Ovary (tissue), 9 donors: ENCODE measurements around the gene SOX18. TPM values are rescaled to one million over a fixed set of nuclear protein-coding genes. Genes with fewer than 3 reads are reported as not detected.
A peak's percentile ranks its signal among the peaks of the same experiment; 100 is the strongest.

ENCODE experiments used
- DNase-seq, 5 donors: peaks; one replicate each; pipeline ENCODE4 v3.0.0-alpha.2; 2019 to 2020
- H3K27ac ChIP-seq, 2 donors: fragments of 200-600 bp; one replicate each; pipeline versions ENCODE4 v1.5.1 to v1.8.0; 2019 to 2022
- H3K27me3 ChIP-seq: fragments of 200-600 bp; one replicate; pipeline ENCODE4 v1.8.0; 2022
- H3K36me3 ChIP-seq: fragments of 200-600 bp; sonication (generic); one replicate; pipeline ENCODE4 v1.5.1; 2019
- H3K4me1 ChIP-seq: one replicate; pipeline ENCODE4 v1.8.1; 2013; ENCODE audit warnings: mild to moderate bottlenecking, moderate library complexity; ENCODE audit not compliant: insufficient read depth
- H3K4me3 ChIP-seq: fragments of 200-600 bp; sonication (generic); one replicate; pipeline ENCODE4 v1.5.1; 2017
- H3K9me3 ChIP-seq, 2 donors: fragments of 200-600 bp in 1 of 2; sonication (generic) in 1 of 2; one replicate each; pipeline versions ENCODE4 v1.5.1 to v1.8.1; 2013 to 2019; ENCODE audit warnings: mild to moderate bottlenecking in 1 of 2, moderate library complexity in 1 of 2
- EP300 ChIP-seq: sonication (generic); formaldehyde crosslinking; IDR thresholded peaks from one replicate; pipeline ENCODE4 v1.6.1; 2017; ENCODE audit warnings: antibody characterized with exemption
- POLR2A ChIP-seq: fragments of 450-650 bp; IDR thresholded peaks from one replicate; pipeline ENCODE4 v1.6.1; 2017; ENCODE audit warnings: antibody characterized with exemption, mild to moderate bottlenecking, moderate library complexity
- WGBS, 3 donors: extraction: QIAGEN DNeasy Blood & Tissue Kit in 1 of 3; methylation state at CpG; one replicate each; pipeline versions ENCODE4 v1.1.5 to v1.1.7; 2013 to 2017; 5-methylcytosine and 5-hydroxymethylcytosine counted together
- intact Hi-C, 4 donors: fragments of 100-400 bp; cut with DNase I; formaldehyde crosslinking; loops; one replicate each; pipeline versions ENCODE4 v1.11.0 to v1.15.1; 2022 to 2023
- polyA plus RNA-seq, 2 donors: library from polyadenylated mRNA; stranded (reverse); fragments of 200-250 nt in 1 of 2; fragments of 350-450 nt in 1 of 2; fragmentation: Illumina TruSeq in 1 of 2; extraction: RNeasy Lipid Tissue Mini Kit (QIAGEN cat#74804) in 1 of 2; gene quantifications; one replicate each; pipeline ENCODE4 v1.2.3, GENCODE V29; 2013 to 2014
- total RNA-seq, 7 donors: library from RNA; depleted of rRNA in 2 of 7; stranded (reverse); fragments of >200 nt in 2 of 7; fragmentation: NEBNext Ultra II Directional in 3 of 7; extraction: Animal tissue kit (Norgen Biotek cat#: 25700) in 3 of 7; gene quantifications; one replicate each; pipeline versions ENCODE4 v1.1.0 to v1.2.4, GENCODE V29; 2016 to 2023
- TF ChIP-seq, protein P1 (sequence below), 3 donors: fragments of 450-650 bp in 2 of 3; fragments of 200-600 bp in 1 of 3; IDR thresholded peaks; one replicate each; pipeline versions ENCODE4 v1.5.1 to v1.8.0; 2016 to 2022; ENCODE audit warnings: antibody characterized with exemption in 3 of 3, mild to moderate bottlenecking in 1 of 3
- donor health status: DM: no; HTN: no; CAD: no; lungs with moderate emphysema.
- donor health status: DM: no; HTN: no; CAD: no.
- donor health status: Bipolar disorder and iron deficiency.
- donor health status: DM: yes; HTN: yes; CAD: no.
- donor health status: DM: no; HTN: no; CAD: no.
- donor health status: DM: yes; HTN: yes; CAD: no.

Gene SOX18
- total and polyA plus RNA-seq, 9 donors = 2.0 to 63.8 (median 12.8) TPM

- Histone ChIP-seq H3K4me1 (no peaks in the 10 kb centered on the region), H3K9me3 (no peaks in the 10 kb centered on the region), H3K36me3 (no peaks in the 10 kb centered on the region), H3K27me3 (no peaks in the 10 kb centered on the region), H3K4me3 (no peak overlapping the region), H3K27ac (no peak overlapping the region)
- no peak for DNase-seq
- intact Hi-C loops = no loop called here
- no peak for TF ChIP-seq POLR2A
- TF ChIP-seq EP300 = no peak
- TF ChIP-seq, protein P1, sequence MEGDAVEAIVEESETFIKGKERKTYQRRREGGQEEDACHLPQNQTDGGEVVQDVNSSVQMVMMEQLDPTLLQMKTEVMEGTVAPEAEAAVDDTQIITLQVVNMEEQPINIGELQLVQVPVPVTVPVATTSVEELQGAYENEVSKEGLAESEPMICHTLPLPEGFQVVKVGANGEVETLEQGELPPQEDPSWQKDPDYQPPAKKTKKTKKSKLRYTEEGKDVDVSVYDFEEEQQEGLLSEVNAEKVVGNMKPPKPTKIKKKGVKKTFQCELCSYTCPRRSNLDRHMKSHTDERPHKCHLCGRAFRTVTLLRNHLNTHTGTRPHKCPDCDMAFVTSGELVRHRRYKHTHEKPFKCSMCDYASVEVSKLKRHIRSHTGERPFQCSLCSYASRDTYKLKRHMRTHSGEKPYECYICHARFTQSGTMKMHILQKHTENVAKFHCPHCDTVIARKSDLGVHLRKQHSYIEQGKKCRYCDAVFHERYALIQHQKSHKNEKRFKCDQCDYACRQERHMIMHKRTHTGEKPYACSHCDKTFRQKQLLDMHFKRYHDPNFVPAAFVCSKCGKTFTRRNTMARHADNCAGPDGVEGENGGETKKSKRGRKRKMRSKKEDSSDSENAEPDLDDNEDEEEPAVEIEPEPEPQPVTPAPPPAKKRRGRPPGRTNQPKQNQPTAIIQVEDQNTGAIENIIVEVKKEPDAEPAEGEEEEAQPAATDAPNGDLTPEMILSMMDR (IDR thresholded peaks at IDR 0.05) = no peak
- WGBS, 3 donors = 7 to 10% (median 7%) methylated on average over 23 of the region's 23 CpGs
Observed at GRCh38 chr20:64084685-64085152, 35.3 kb upstream of the SOX18 start.

- TF ChIP-seq EP300 = no peak
- Histone ChIP-seq H3K27ac (no peak within 1 kb of the TSS), H3K9me3 (no peaks in the 10 kb centered on the region), H3K4me1 (no peaks in the 10 kb centered on the region), H3K4me3 (peak within 1 kb of the TSS; percentile 12), H3K36me3 (no peaks in the 10 kb centered on the region), H3K27me3 (no peaks in the 10 kb centered on the region)
- 2 to 3% (median 2%) methylated on average over 67 to 86 of the region's 86 CpGs for WGBS, 3 donors
- intact Hi-C loops = no loop called here
- no peak for DNase-seq
Observed at GRCh38 chr20:64083804-64084684, 34.6 kb upstream of the SOX18 start, which contains the start of gene LKAAEAR1. Gene LKAAEAR1, minus strand, starts transcription at chr20:64084398. Its CDS starts 179 bp downstream, at chr20:64084219.

DNA sequence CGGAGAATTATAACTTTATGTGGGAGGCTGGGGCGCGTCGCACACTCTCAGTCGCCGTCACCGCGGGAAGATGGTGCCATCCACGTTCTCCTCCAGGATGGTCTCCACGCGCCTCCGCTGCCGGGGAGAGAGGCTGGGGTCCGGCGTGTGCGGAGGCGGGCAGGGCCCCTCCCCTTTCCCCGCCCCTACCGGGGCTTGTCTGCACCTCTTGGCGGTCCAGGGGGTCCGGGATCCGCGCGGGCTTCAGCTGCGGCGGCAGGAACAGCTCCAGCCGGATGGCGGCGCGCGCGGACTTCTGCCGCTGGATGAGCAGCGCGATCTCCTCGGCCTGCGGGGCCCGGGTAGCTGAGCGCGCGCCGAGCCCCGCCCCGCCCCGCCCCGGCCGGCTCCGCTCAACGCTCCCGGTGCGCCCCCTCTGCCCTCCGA is 34.0 kb upstream of the SOX18 start:
- Histone ChIP-seq H3K4me3 (peak overlapping the region; percentile 12), H3K9me3 (no peaks in the 10 kb centered on the region), H3K36me3 (no peaks in the 10 kb centered on the region), H3K4me1 (no peaks in the 10 kb centered on the region), H3K27ac (no peak overlapping the region), H3K27me3 (no peaks in the 10 kb centered on the region)
- intact Hi-C loops = no loop called here
- TF ChIP-seq POLR2A = no peak
- TF ChIP-seq, protein P1 (IDR thresholded peaks at IDR 0.05) = peak in 2 of 3 donors; percentile 27 to 49
- peak; percentile 39 to 78 (median 63) for DNase-seq
- WGBS, 3 donors = 0 to 1% (median 1%) methylated on average over 39 to 52 of the region's 52 CpGs

DNA sequence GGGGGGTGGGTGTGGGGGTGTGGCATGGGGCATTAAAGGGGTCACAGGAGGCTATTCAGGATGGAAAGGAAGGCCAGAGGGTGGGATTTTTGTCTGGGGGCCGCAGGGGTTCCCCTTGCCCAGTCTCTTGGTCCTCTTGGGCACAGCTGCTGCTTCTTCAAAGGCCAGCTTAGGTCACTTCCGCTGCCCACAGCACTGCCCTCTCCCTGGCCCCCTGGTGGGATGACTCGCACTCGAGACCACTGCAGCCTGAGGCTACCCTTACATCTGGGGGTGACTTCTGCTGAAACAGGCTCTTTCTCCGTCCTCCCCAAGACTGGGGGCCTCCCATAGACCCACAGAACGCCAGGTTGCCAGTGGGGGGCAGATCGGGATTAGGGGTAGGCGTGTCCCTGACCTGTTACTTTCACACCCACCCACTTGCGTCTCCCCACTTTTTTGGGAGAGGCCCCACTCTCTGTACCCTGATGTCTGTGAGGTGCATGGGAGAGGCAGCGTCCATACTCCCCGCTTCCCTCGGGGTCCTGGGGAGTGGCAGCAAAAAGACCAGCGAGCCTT is 33.5 kb upstream of the SOX18 start:
- H3K4me3 ChIP-seq = no peak overlapping the region
- H3K36me3 ChIP-seq = no peaks in the 10 kb centered on the region
- 18 to 22% (median 19%) methylated on average over 13 of the region's 13 CpGs for WGBS, 3 donors
- TF ChIP-seq POLR2A (no peak), EP300 (no peak)
- TF ChIP-seq, protein P1 (IDR thresholded peaks at IDR 0.05) = no peak
- H3K4me1 ChIP-seq = no peaks in the 10 kb centered on the region
- no peak for DNase-seq
- intact Hi-C loops = no loop called here
- H3K27me3 ChIP-seq = no peaks in the 10 kb centered on the region
- no peaks in the 10 kb centered on the region for H3K9me3 ChIP-seq
- H3K27ac ChIP-seq = no peak overlapping the region
